Measurements from ENCODE around the gene DHCR24. TPM values are rescaled to one million over a fixed set of nuclear protein-coding genes. Genes with fewer than 3 reads are reported as not detected.

Gene DHCR24
- total RNA-seq, 1 donor from 2014 or later: 417 TPM

- H3K27me3 Mint-ChIP-seq (ENCODE audit: low read depth): peaks cover 15% of the 10 kb centered on the region
- H3K27ac Mint-ChIP-seq (ENCODE audit: unreplicated experiment): no peak overlapping the region
- DNase-seq (ENCODE audit: low read depth, low spot score): no peak
- no peaks in the 10 kb centered on the region for H3K4me1 Mint-ChIP-seq
- H3K9me3 Mint-ChIP-seq: peaks cover 12% of the 10 kb centered on the region
- no peak overlapping the region for H3K4me3 Mint-ChIP-seq
- H3K36me3 Mint-ChIP-seq (ENCODE audit: low read depth): no peaks in the 10 kb centered on the region
- TF ChIP-seq CTCF (conservative IDR thresholded peaks at IDR 0.05): no peak
These were observed 63.3 kb downstream of the DHCR24 start for GRCh38 chr1:54823670-54824069.

GRCh38 chr1:54819733-54820132, 67.3 kb downstream of the DHCR24 start:
- Mint-ChIP-seq H3K27ac (ENCODE audit: unreplicated experiment) (no peak overlapping the region), H3K36me3 (ENCODE audit: low read depth) (no peaks in the 10 kb centered on the region), H3K27me3 (ENCODE audit: low read depth) (peaks cover 20% of the 10 kb centered on the region), H3K4me3 (no peak overlapping the region), H3K9me3 (peaks cover 11% of the 10 kb centered on the region), H3K4me1 (no peaks in the 10 kb centered on the region)
- no peak for TF ChIP-seq CTCF (conservative IDR thresholded peaks at IDR 0.05)
- no peak for DNase-seq (ENCODE audit: low read depth, low spot score)

- no peak for DNase-seq (ENCODE audit: low read depth, low spot score)
- Mint-ChIP-seq H3K27ac (ENCODE audit: unreplicated experiment) (no peak overlapping the region), H3K27me3 (ENCODE audit: low read depth) (peaks cover 20% of the 10 kb centered on the region), H3K4me1 (no peaks in the 10 kb centered on the region), H3K36me3 (ENCODE audit: low read depth) (no peaks in the 10 kb centered on the region), H3K4me3 (no peak overlapping the region), H3K9me3 (peaks cover 8% of the 10 kb centered on the region)
- no peak for TF ChIP-seq CTCF (conservative IDR thresholded peaks at IDR 0.05)
These were observed 67.8 kb downstream of the DHCR24 start for GRCh38 chr1:54819195-54819536.

- Mint-ChIP-seq H3K9me3 (peaks cover 8% of the 10 kb centered on the region), H3K4me3 (no peak overlapping the region), H3K4me1 (no peaks in the 10 kb centered on the region), H3K27ac (ENCODE audit: unreplicated experiment) (no peak overlapping the region), H3K36me3 (ENCODE audit: low read depth) (no peaks in the 10 kb centered on the region), H3K27me3 (ENCODE audit: low read depth) (peaks cover 20% of the 10 kb centered on the region)
- no peak for DNase-seq (ENCODE audit: low read depth, low spot score)
- TF ChIP-seq CTCF (conservative IDR thresholded peaks at IDR 0.05): no peak
These were observed 68.4 kb downstream of the DHCR24 start for GRCh38 chr1:54818461-54819194.

- Mint-ChIP-seq H3K36me3 (ENCODE audit: low read depth) (no peaks in the 10 kb centered on the region), H3K27ac (ENCODE audit: unreplicated experiment) (no peak overlapping the region), H3K27me3 (ENCODE audit: low read depth) (peaks cover 16% of the 10 kb centered on the region), H3K9me3 (no peaks in the 10 kb centered on the region), H3K4me1 (peaks cover 5% of the 10 kb centered on the region), H3K4me3 (no peak overlapping the region)
- no peak for TF ChIP-seq CTCF (conservative IDR thresholded peaks at IDR 0.05)
- DNase-seq (ENCODE audit: low read depth, low spot score): no peak
These were observed 70.0 kb downstream of the DHCR24 start for GRCh38 chr1:54816951-54817350.

All from neural crest cell (in vitro differentiated cells).